Endothelial cell of umbilical vein (primary cell): ENCODE results near the gene TTLL11.

Experiments
- GATA2 ChIP-seq: IDR thresholded peaks from 2 replicates; pipeline ENCODE4 v1.7.0; 2011; ENCODE audit warnings: low read depth, mild to moderate bottlenecking, moderate library complexity, mixed read lengths, low read length; ENCODE audit not compliant: insufficient read length, insufficient read depth
- JUN ChIP-seq: IDR thresholded peaks from 2 replicates; pipeline ENCODE4 v1.6.1; 2011; ENCODE audit warnings: borderline replicate concordance, low read depth; ENCODE audit not compliant: insufficient read length, insufficient read depth
- POLR2A ChIP-seq: IDR thresholded peaks from 2 replicates; pipeline ENCODE4 v1.6.1; 2012; ENCODE audit warnings: low read depth, mild to moderate bottlenecking, control low read depth, low read length
- POLR2AphosphoS5 ChIP-seq: IDR thresholded peaks from 2 replicates; pipeline ENCODE4 v1.6.1; 2012; ENCODE audit warnings: low read depth, mild to moderate bottlenecking, control low read depth, low read length, moderate library complexity; ENCODE audit not compliant: insufficient read depth
- TF ChIP-seq, protein P1 (sequence below): IDR thresholded peaks from 2 replicates; pipeline ENCODE4 v1.6.1; 2011; ENCODE audit not compliant: insufficient read depth, insufficient read length
- TF ChIP-seq, protein P2 (sequence below), 2 donors: IDR thresholded peaks; 1 replicate in 1 of 2; 2 replicates in 1 of 2; pipeline ENCODE4 v1.5.1; 2011; ENCODE audit warnings: low read length in 2 of 2, mild to moderate bottlenecking in 2 of 2, moderate library complexity in 2 of 2, control low read depth in 1 of 2, inconsistent platforms in 1 of 2, low read depth in 1 of 2; ENCODE audit not compliant: insufficient read depth in 1 of 2; ENCODE audit errors: extremely low read depth in 1 of 2

DNA sequence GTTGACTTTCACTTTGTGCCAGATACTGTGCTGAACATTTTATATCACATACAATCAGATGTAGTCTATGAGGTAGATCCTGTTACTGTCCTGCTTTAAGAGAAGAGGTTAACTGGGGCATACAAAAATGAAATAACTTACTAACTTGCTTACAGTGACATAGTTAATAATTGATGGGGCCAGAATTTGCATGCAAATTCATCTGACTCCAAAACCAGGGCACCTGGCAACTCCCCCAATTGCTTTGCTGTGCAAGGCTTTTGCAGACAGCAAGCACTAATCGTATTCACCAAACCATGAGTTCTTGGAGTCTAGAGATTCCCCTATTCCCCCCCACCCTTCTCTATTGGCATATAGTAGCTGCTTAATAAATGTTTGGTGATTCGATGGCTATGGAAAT, 155.9 kb downstream of the TTLL11 start:
- TF ChIP-seq POLR2AphosphoS5 (no peak), POLR2A (no peak), JUN (no peak), GATA2 (no peak)
- TF ChIP-seq, protein P1, sequence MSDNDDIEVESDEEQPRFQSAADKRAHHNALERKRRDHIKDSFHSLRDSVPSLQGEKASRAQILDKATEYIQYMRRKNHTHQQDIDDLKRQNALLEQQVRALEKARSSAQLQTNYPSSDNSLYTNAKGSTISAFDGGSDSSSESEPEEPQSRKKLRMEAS: no peak
- TF ChIP-seq, protein P2, sequence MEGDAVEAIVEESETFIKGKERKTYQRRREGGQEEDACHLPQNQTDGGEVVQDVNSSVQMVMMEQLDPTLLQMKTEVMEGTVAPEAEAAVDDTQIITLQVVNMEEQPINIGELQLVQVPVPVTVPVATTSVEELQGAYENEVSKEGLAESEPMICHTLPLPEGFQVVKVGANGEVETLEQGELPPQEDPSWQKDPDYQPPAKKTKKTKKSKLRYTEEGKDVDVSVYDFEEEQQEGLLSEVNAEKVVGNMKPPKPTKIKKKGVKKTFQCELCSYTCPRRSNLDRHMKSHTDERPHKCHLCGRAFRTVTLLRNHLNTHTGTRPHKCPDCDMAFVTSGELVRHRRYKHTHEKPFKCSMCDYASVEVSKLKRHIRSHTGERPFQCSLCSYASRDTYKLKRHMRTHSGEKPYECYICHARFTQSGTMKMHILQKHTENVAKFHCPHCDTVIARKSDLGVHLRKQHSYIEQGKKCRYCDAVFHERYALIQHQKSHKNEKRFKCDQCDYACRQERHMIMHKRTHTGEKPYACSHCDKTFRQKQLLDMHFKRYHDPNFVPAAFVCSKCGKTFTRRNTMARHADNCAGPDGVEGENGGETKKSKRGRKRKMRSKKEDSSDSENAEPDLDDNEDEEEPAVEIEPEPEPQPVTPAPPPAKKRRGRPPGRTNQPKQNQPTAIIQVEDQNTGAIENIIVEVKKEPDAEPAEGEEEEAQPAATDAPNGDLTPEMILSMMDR (IDR thresholded peaks at IDR 0.05; ENCODE audit: extremely low read depth in 1 of 2, insufficient read depth in 1 of 2, low read depth in 1 of 2, low read length in 2 of 2): no peak
